GM23248 (cell line): ENCODE measurements around the gene POT1. TPM values are rescaled to one million over a fixed set of nuclear protein-coding genes. Genes with fewer than 3 reads are reported as not detected.

Experiments
- DNase-seq: peaks from one replicate; pipeline ENCODE4 v3.0.0-alpha.2; 2015
- H2AFZ ChIP-seq: fragments of 200-600 bp; sonication (generic); 2 replicates; pipeline ENCODE4 v1.6.1; 2016; ENCODE audit warnings: antibody characterized with exemption
- H3F3A ChIP-seq: fragments of 200-600 bp; sonication (generic); 2 replicates; pipeline ENCODE4 v1.6.1; 2016; ENCODE audit warnings: mild to moderate bottlenecking, antibody characterized with exemption, mixed run types; ENCODE audit not compliant: insufficient read depth
- H3K27ac ChIP-seq: fragments of 200-600 bp; sonication (generic); 2 replicates; pipeline ENCODE4 v1.5.1; 2016; ENCODE audit warnings: mild to moderate bottlenecking
- H3K27me3 ChIP-seq: fragments of 200-600 bp; sonication (generic); replicated peaks from 2 replicates; pipeline ENCODE4 v1.6.1; 2016; ENCODE audit warnings: mild to moderate bottlenecking; ENCODE audit not compliant: insufficient read depth
- H3K36me3 ChIP-seq: fragments of 200-600 bp; sonication (generic); 2 replicates; pipeline ENCODE4 v1.6.1; 2016; ENCODE audit warnings: low read depth, mild to moderate bottlenecking
- H3K4me1 ChIP-seq: fragments of 200-600 bp; sonication (generic); 2 replicates; pipeline ENCODE4 v1.6.1; 2016; ENCODE audit warnings: mild to moderate bottlenecking; ENCODE audit not compliant: insufficient read depth
- H3K4me2 ChIP-seq: fragments of 200-600 bp; sonication (generic); one replicate; pipeline ENCODE4 v1.6.1; 2016; ENCODE audit warnings: mild to moderate bottlenecking; ENCODE audit not compliant: unreplicated experiment
- H3K4me3 ChIP-seq: fragments of 200-600 bp; sonication (generic); 2 replicates; pipeline ENCODE4 v1.5.1; 2016; ENCODE audit warnings: mild to moderate bottlenecking
- H3K79me2 ChIP-seq: fragments of 200-600 bp; sonication (generic); 2 replicates; pipeline ENCODE4 v1.6.1; 2016; ENCODE audit warnings: mild to moderate bottlenecking; ENCODE audit not compliant: insufficient read depth
- H3K9ac ChIP-seq: fragments of 200-600 bp; sonication (generic); 2 replicates; pipeline ENCODE4 v1.6.1; 2016; ENCODE audit warnings: mild to moderate bottlenecking
- H3K9me2 ChIP-seq: fragments of 200-600 bp; sonication (generic); 2 replicates; pipeline ENCODE4 v1.6.1; 2016; ENCODE audit warnings: mixed run types, mild to moderate bottlenecking, moderate library complexity; ENCODE audit not compliant: insufficient read depth
- H3K9me3 ChIP-seq: fragments of 200-600 bp; sonication (generic); one replicate; pipeline ENCODE4 v1.6.1; 2017; ENCODE audit warnings: low read depth
- H4K20me1 ChIP-seq: fragments of 200-600 bp; sonication (generic); 2 replicates; pipeline ENCODE4 v1.6.0; 2016; ENCODE audit not compliant: insufficient read depth
- EZH2 ChIP-seq: fragments of 200-600 bp; sonication (generic); IDR thresholded peaks from 2 replicates; pipeline ENCODE4 v1.6.1; 2018; ENCODE audit warnings: antibody characterized with exemption, mild to moderate bottlenecking; ENCODE audit not compliant: insufficient read depth, poor library complexity, severe bottlenecking
- EZH2phosphoT487 ChIP-seq: fragments of 200-600 bp; sonication (generic); IDR thresholded peaks from 2 replicates; pipeline ENCODE4 v1.6.1; 2018; ENCODE audit warnings: antibody characterized with exemption, moderate library complexity, mild to moderate bottlenecking, low read depth; ENCODE audit not compliant: insufficient read depth
- WGBS, 2 experiments: methylation state at CpG; one replicate each; pipeline ENCODE4 v1.1.6; 2015 to 2017; ENCODE audit warnings: low lambda C conversion rate in 2 of 2, low coverage in 1 of 2; ENCODE audit errors: missing lambda C conversion rate in 2 of 2; 5-methylcytosine and 5-hydroxymethylcytosine counted together
- in situ Hi-C: fragments of 300-500 bp; cut with MboI; formaldehyde crosslinking; loops from 2 replicates; pipeline ENCODE4 v1.15.0; 2020
- polyA plus RNA-seq: library from polyadenylated mRNA; unstranded; fragments of >200 nt; fragmentation: Nextera tagmentation; extraction: Ambion mirVana; gene quantifications from 2 replicates; pipeline ENCODE4 v1.2.1, GENCODE V29; 2016
- total RNA-seq: library from RNA; depleted of rRNA; stranded (reverse); fragments of >200 nt; shearing (Covaris generic); gene quantifications from 2 replicates; pipeline ENCODE4 v1.2.3, GENCODE V29; 2014; rRNA removed

Gene POT1
- total and polyA plus RNA-seq, 2 experiments from 2014 or later, result 12.5 to 15.8 TPM

GRCh38 chr7:124776153-124776552 lies 153.5 kb downstream of the POT1 start:
- TF ChIP-seq EZH2 (no peak), EZH2phosphoT487 (no peak)
- H3K9ac ChIP-seq, result no peak overlapping the region
- no peaks in the 10 kb centered on the region for H3F3A ChIP-seq
- no peak overlapping the region for H3K4me3 ChIP-seq
- no peaks in the 10 kb centered on the region for H3K36me3 ChIP-seq
- H3K4me1 ChIP-seq, result no peaks in the 10 kb centered on the region
- H3K4me2 ChIP-seq, result no peak overlapping the region
- no peaks in the 10 kb centered on the region for H3K27me3 ChIP-seq
- H4K20me1 ChIP-seq, result no peaks in the 10 kb centered on the region
- H3K27ac ChIP-seq, result no peak overlapping the region
- no peaks in the 10 kb centered on the region for H3K9me3 ChIP-seq
- in situ Hi-C loops, result no loop called here
- no peak overlapping the region for H2AFZ ChIP-seq
- DNase-seq, result no peak
- no peaks in the 10 kb centered on the region for H3K9me2 ChIP-seq
- H3K79me2 ChIP-seq, result no peaks in the 10 kb centered on the region
- 5 to 7% methylated on average over 2 of the region's 2 CpGs for WGBS, 2 experiments

GRCh38 chr7:124775422-124775821 lies 154.2 kb downstream of the POT1 start:
- Histone ChIP-seq H3K4me1 (no peaks in the 10 kb centered on the region), H4K20me1 (no peaks in the 10 kb centered on the region), H3K9me3 (no peaks in the 10 kb centered on the region), H3K27ac (no peak overlapping the region), H3K27me3 (no peaks in the 10 kb centered on the region), H2AFZ (no peak overlapping the region), H3K4me3 (no peak overlapping the region), H3K4me2 (no peak overlapping the region), H3K9me2 (no peaks in the 10 kb centered on the region), H3K79me2 (no peaks in the 10 kb centered on the region), H3K36me3 (no peaks in the 10 kb centered on the region), H3K9ac (no peak overlapping the region), H3F3A (no peaks in the 10 kb centered on the region)
- no peak for DNase-seq
- TF ChIP-seq EZH2phosphoT487 (no peak), EZH2 (no peak)
- in situ Hi-C loops, result no loop called here

- WGBS, 2 experiments, result 20 to 23% methylated on average over 4 of the region's 4 CpGs
- H2AFZ ChIP-seq, result no peak overlapping the region
- in situ Hi-C loops, result no loop called here
- H3K36me3 ChIP-seq, result no peaks in the 10 kb centered on the region
- H3K27ac ChIP-seq, result no peak overlapping the region
- no peaks in the 10 kb centered on the region for H3K4me1 ChIP-seq
- no peaks in the 10 kb centered on the region for H3K27me3 ChIP-seq
- no peaks in the 10 kb centered on the region for H3K9me3 ChIP-seq
- TF ChIP-seq EZH2phosphoT487, result no peak
- no peak for TF ChIP-seq EZH2
- no peaks in the 10 kb centered on the region for H3K79me2 ChIP-seq
- H3K4me3 ChIP-seq, result no peak overlapping the region
- no peak overlapping the region for H3K9ac ChIP-seq
- no peaks in the 10 kb centered on the region for H4K20me1 ChIP-seq
- no peak for DNase-seq
- no peaks in the 10 kb centered on the region for H3F3A ChIP-seq
- H3K9me2 ChIP-seq, result no peaks in the 10 kb centered on the region
- H3K4me2 ChIP-seq, result no peak overlapping the region
Measured at GRCh38 chr7:124773938-124774337, 155.7 kb downstream of the POT1 start.

DNA sequence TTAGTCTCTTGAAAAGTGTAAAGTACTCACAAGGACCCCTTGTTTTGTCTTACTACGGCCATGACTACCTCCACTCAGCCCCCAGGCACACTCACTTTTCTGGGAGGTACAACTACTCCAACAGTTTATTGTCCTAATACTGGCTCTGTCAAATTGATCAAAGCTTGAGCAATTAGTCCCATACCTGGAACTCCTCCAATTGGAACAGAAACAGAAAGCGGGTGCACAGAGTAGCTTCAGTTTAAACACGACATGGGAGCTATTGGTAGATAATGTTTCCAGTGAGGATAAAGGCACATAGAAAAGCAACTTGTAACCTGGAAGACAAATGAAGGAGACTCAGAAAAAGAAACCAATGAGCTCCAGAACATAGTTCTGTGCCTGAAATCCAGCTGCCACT lies 156.3 kb downstream of the POT1 start:
- Histone ChIP-seq H3K4me1 (no peaks in the 10 kb centered on the region), H3K27me3 (no peaks in the 10 kb centered on the region), H3K9me2 (no peaks in the 10 kb centered on the region), H3K27ac (no peak overlapping the region), H3K36me3 (no peaks in the 10 kb centered on the region), H3K79me2 (no peaks in the 10 kb centered on the region), H3K4me2 (no peak overlapping the region), H3K9me3 (no peaks in the 10 kb centered on the region), H4K20me1 (no peaks in the 10 kb centered on the region), H2AFZ (no peak overlapping the region), H3K4me3 (no peak overlapping the region), H3F3A (no peaks in the 10 kb centered on the region), H3K9ac (no peak overlapping the region)
- WGBS, 2 experiments, result 32% methylated on average over 3 of the region's 3 CpGs
- no peak for DNase-seq
- TF ChIP-seq EZH2 (no peak), EZH2phosphoT487 (no peak)
- in situ Hi-C loops, result no loop called here

Other genes starting within 250 kb of the POT1 start
- gene GPR37, start 164.0 kb downstream of the POT1 start, total RNA-seq, result not detected in 2 replicates
- not detected in 2 replicates for gene GPR37, start 164.0 kb downstream of the POT1 start, polyA plus RNA-seq